Endometrial microvascular endothelial cells (primary cell): ENCODE data around the gene ZMYND8. TPM values are rescaled to one million over a fixed set of nuclear protein-coding genes. Genes with fewer than 3 reads are reported as not detected.

Experiments
- in situ Hi-C: cut with HindIII; loops from 2 replicates; pipeline ENCODE4 v1.10.0; 2017; ENCODE audit warnings: low sequenced_read_pairs, low pct_unique_long_range_greater_than_20kb; ENCODE audit errors: inconsistent ontology term
- total RNA-seq: library from RNA; depleted of rRNA; stranded (reverse); fragments of >200 nt; gene quantifications from one replicate; pipeline ENCODE4 v1.2.3, GENCODE V29; 2015; ENCODE audit errors: inconsistent ontology term

Gene ZMYND8
- total RNA-seq, 1 donor from 2014 or later, result 22.4 TPM

GRCh38 chr20:47227576-47227975, 128.9 kb downstream of the ZMYND8 start:
- in situ Hi-C loops, result no loop called here

GRCh38 chr20:47227119-47227518, 129.4 kb downstream of the ZMYND8 start:
- in situ Hi-C loops, result no loop called here

DNA sequence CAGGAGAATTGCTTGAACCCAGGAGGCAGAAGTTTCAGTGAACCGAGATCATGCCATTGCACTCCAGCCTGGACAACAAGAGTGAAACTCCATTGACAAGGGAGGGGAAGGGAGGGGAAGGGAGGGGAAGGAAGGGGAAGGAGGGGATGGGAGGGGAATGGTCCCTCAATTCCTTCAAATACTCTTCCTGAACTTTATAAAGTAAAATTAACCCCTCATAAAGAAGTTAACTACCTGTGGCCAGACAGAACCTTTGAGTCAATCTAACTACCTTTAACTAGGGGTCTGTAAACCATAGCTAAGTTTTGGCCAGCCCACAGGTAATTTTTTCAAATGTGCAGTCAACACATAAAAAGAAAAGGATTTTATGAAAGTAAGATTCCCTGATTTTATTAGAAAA, 131.0 kb downstream of the ZMYND8 start:
- in situ Hi-C loops, result no loop called here

GRCh38 chr20:47224857-47225256, 131.6 kb downstream of the ZMYND8 start:
- in situ Hi-C loops, result no loop called here

- in situ Hi-C loops, result no loop called here
Measured at GRCh38 chr20:47224300-47224791, 132.2 kb downstream of the ZMYND8 start.

DNA sequence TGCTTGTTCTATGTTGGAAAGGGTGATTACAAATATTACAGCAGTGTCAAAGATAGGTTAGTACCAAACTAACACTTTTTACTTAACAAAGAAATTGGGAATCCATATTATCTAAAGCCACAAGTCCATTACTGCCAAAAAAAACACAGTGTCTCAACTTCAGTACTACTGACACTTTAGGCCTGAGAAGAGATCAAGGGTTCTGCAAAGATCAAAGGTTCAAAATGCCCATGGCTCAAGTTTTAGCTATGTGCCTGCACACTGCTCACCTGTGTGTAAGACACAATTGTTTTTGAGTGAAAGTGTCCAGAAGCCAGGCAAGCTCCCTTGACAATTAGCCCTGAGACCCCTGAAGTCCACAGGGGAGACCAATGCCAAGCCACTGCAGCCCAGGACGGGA, 132.6 kb downstream of the ZMYND8 start:
- in situ Hi-C loops, result no loop called here

- in situ Hi-C loops, result no loop called here
Measured at GRCh38 chr20:47222468-47223119, 133.9 kb downstream of the ZMYND8 start.

- in situ Hi-C loops, result no loop called here
Measured at GRCh38 chr20:47221036-47221625, 135.4 kb downstream of the ZMYND8 start.

DNA sequence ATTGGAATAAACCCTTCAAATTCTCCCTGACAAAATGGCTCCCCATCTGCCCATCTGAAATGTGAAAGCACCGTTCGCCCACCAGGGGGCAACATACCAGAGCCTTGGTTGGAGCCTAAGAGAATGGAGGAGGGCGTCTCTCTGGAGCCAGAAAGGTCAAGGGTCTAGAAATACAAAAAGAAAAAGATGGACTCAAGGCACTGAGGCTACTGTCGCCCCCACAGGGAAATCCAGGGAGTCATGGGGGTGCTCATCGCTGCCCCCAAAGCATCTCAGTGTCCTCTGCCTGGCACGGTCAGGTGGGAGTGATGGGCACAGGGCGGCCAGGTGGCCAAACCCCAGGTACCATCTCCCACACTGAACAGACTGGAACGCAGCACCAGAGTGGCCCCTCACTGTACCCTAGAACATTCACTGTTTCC, 136.3 kb downstream of the ZMYND8 start:
- in situ Hi-C loops, result no loop called here

- in situ Hi-C loops, result no loop called here
Measured at GRCh38 chr20:47217482-47218446, 138.7 kb downstream of the ZMYND8 start.

DNA sequence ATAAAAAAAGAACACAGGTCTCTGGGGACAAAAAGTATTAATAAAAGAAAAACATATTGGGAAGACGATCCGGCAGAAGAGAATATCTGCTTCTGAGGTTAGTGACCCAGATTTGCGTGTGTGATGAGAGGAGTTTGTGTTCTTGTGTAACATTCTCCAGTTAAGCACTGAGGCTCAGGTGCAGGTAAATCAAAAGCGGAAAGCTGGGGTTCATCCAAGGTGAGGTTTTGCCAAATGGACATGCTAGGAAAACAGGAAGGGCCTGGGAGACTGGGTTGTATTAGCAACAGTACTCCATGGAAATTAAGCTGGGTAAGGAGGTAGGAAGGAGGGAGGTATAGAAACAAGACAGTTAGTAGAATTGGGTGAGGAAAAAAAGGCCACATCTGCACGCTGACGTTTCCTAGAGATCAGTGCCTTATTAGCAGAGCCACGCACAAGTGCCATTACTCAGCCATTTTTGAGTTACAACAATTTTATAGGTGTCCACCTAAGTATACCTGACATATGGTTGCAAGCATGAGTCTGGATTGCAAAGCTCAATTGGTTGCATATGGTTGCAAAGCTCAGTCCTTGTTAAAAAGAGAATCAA, 139.6 kb downstream of the ZMYND8 start:
- in situ Hi-C loops, result no loop called here

DNA sequence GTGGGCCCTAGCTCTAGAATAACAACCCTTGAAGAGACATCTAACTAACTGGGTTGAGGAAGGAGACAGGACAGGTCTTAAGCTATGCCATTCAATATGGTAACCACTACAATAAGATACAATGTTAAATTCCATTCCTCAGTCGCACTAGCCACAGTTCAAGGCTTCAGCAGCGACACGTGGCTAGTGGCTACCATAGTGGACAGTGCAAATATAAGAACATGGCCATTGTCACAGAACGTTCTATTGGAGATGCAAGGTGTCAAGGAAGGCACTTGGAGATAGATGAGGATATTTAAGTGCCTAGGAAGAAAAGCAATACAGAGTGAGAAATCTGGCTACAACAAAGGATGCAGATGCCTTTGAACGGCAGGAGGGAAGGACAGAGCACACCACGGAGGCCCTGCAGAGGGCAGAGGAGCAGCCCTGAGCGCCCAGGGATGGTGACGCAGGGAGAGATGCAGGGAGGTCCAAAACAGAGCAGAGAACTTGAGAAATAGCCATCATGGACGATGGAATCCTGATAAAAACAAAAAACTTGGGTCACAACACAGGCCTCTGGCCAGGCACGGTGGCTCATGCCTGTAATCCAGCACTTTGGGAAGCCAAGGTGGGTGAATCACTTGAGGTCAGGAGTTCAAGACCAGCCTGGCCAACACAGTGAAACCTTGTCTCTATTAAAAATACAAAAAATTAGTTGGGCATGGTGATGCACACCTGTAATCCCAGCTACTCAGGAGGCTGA, 140.7 kb downstream of the ZMYND8 start:
- in situ Hi-C loops, result no loop called here

- in situ Hi-C loops, result no loop called here
Measured at GRCh38 chr20:47213966-47214365, 142.5 kb downstream of the ZMYND8 start.

DNA sequence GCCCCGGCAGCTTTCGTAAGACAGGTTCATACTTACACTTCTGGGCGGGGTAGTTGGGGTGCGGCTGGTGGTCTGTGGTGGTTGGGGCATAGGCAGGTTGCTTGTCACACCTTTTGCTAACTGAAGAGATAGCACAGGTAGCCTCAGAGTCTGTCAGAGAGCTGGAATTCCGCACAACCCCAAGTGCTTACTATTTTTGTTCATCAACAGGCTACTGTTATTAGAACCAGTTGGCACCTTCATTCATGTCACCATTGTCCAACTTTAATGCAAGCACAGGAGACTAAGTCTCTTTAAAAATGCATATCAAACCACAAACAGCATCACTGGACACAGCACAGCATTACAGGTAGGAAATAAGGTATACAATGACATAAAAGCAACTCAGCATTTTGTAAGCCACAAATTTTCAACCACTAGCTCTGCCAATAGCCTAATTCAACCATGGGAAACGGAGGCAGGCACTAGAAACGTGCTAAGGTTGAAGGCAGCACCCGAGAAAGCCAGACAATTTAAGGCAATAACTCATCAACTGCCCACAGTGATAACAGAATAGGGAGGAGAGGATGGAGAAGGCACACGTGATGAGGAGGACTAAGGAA, 143.8 kb downstream of the ZMYND8 start:
- in situ Hi-C loops, result no loop called here

GRCh38 chr20:47211036-47211435, 145.5 kb downstream of the ZMYND8 start:
- in situ Hi-C loops, result no loop called here

DNA sequence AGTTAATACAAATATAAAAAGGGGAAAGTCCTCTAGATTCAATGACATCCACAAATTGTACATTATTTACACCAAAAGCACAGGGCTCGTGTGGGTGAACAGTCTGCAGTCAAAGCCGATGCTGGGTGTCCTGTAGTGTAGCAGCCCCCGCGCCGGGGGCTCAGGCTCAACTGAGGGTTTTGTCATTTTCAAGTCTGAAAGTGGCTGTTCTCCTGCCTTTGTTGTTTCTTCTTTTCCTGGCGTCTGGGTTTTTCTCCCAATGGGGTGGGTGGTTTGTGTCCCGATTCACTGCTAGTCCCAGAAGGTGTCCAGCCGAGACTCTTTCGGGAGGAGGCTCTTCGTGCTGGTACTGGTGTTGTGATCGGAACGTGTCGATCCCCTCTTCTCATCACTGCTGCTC, 146.0 kb downstream of the ZMYND8 start:
- in situ Hi-C loops, result no loop called here

DNA sequence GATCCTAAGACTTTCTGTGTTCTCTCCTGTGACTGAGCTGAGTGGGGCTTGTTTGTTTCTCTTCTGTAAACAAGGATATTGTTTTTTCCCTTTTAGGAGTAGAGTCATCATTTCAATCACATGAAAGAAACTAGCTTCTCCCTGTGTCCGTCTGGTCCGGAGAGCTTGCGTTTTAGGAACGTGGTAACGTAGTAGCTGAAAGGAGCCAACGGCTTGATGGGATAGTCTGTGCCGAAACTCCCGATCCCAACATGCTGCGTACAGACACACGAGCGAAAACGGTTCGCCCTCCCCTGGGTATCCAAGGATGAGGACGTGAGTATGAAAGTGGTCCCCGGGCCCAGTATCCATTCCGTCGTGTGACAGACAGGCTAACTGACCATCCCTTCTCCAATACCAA, 146.5 kb downstream of the ZMYND8 start:
- in situ Hi-C loops, result no loop called here

GRCh38 chr20:47208534-47209174, 147.8 kb downstream of the ZMYND8 start:
- in situ Hi-C loops, result no loop called here
